ENCODE measurements around the gene APOBEC3G.

DNA sequence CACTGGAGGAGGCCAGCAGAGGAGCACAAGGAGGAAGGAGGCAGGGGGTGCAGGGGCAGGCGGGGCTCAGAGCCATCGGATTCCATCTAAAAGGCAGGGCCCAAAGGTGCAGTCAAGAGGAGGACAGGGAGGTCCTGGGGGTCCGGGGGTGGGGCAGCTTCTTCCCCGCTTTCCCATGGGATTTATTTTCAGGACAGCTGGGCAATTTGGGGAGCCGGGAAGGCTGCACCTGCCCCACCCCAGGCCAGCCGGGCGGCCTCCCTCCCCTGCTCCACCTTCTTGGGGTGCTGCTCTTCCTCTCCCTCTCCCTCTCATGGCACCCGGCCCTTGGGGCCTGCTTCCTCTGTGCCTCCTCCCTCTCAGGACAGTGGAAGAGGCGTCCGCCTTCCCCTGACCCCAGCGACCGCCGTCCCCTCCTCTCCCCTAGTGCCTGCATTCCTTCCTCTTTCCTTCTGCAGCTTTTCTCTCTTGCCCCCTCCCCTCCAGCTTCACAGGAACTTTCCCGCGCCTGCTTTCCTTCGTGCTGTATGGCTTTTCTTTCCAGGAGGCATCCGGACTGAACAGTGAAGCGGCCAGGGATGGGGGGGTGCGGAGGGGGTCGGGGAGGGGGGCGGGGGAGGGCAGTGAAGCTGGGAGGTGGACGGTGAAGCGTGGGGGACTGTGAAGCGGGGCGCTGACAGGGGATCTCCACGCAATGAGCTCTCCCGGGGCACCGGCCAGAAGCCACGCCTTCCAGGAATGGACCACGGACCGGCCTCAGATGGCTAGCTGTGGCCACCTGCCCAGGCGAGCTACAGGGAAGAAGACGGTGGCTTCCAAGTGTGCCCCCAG lies 46.9 kb downstream of the APOBEC3G start:
- TF ChIP-seq NFIC (IDR thresholded peaks at IDR 0.05; ENCODE audit: borderline replicate concordance) (no peak), RAD21 (IDR thresholded peaks at IDR 0.05; ENCODE audit: low read length) (no peak)
- TF ChIP-seq, protein P1, sequence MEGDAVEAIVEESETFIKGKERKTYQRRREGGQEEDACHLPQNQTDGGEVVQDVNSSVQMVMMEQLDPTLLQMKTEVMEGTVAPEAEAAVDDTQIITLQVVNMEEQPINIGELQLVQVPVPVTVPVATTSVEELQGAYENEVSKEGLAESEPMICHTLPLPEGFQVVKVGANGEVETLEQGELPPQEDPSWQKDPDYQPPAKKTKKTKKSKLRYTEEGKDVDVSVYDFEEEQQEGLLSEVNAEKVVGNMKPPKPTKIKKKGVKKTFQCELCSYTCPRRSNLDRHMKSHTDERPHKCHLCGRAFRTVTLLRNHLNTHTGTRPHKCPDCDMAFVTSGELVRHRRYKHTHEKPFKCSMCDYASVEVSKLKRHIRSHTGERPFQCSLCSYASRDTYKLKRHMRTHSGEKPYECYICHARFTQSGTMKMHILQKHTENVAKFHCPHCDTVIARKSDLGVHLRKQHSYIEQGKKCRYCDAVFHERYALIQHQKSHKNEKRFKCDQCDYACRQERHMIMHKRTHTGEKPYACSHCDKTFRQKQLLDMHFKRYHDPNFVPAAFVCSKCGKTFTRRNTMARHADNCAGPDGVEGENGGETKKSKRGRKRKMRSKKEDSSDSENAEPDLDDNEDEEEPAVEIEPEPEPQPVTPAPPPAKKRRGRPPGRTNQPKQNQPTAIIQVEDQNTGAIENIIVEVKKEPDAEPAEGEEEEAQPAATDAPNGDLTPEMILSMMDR (IDR thresholded peaks at IDR 0.05): no peak
- TF ChIP-seq, protein P2, sequence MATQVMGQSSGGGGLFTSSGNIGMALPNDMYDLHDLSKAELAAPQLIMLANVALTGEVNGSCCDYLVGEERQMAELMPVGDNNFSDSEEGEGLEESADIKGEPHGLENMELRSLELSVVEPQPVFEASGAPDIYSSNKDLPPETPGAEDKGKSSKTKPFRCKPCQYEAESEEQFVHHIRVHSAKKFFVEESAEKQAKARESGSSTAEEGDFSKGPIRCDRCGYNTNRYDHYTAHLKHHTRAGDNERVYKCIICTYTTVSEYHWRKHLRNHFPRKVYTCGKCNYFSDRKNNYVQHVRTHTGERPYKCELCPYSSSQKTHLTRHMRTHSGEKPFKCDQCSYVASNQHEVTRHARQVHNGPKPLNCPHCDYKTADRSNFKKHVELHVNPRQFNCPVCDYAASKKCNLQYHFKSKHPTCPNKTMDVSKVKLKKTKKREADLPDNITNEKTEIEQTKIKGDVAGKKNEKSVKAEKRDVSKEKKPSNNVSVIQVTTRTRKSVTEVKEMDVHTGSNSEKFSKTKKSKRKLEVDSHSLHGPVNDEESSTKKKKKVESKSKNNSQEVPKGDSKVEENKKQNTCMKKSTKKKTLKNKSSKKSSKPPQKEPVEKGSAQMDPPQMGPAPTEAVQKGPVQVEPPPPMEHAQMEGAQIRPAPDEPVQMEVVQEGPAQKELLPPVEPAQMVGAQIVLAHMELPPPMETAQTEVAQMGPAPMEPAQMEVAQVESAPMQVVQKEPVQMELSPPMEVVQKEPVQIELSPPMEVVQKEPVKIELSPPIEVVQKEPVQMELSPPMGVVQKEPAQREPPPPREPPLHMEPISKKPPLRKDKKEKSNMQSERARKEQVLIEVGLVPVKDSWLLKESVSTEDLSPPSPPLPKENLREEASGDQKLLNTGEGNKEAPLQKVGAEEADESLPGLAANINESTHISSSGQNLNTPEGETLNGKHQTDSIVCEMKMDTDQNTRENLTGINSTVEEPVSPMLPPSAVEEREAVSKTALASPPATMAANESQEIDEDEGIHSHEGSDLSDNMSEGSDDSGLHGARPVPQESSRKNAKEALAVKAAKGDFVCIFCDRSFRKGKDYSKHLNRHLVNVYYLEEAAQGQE (IDR thresholded peaks at IDR 0.05; ENCODE audit: low read depth, low read length): no peak

Data from SK-N-SH (cell line).